GM18498 (cell line): Measurements from ENCODE around the gene CDK18.
"Not testable (repeated sequence)": the region's sequence is repeated elsewhere in the genome, so short reads cannot be mapped to it uniquely, and the experiment has no call there.

Experiments
- ATAC-seq: cut with Tn5 transposase; IDR thresholded peaks from one replicate; pipeline ENCODE4 v1.9.1; 2021; ENCODE audit warnings: mild to moderate bottlenecking, moderate library complexity; ENCODE audit not compliant: unreplicated experiment

Gene CDK18

DNA sequence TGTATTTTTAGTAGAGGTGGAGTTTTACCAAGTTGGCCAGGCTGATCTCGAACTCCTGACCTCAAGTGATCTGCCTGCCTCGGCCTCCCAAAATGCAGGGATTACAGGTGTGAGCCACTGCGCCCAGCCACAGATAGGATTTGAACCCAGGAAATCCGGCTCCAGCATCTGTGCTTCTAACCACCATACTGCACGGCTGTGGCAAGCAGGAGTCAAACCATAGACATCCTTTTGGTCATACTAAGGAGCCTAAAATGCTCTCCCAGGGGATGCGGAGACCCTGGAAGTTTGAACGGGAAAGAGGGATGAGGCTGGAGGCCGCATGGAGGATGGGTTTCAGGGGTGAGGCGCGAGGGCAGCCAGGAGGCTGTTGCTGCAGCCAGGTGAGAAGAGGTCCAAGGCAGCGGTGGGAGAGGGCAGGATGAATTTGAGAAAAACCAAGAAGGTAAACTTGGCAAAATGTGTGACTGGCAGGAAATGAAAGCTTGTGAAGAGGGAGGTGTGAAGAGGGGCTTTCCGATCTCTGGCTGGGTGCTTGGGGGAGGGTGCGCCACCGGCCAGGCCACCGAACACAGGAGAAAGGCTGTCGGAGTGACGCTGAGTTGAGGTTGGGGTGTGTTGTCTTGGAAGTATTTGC is 24.0 kb upstream of the CDK18 start:
- peak; percentile 75 for ATAC-seq

DNA sequence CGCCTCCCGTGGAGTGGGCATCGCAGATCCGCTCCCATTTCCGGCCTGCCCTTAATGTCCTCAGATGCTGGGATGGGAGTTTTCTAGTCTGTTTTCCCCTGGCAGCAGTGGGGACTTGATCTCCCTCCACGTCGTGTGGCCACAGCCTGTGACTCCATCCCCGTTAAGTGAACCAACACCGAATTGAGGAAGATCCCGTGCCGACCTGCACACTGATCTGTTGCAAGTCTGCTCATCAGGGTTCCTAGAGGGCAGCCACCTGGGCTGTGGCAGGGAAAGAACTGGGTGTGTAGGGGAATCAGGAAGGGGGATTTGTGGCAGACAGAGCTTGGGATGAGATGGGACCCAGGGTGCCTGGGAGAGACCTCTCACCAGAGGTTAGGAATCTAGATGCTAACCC is 23.3 kb upstream of the CDK18 start:
- ATAC-seq: peak; percentile 13

DNA sequence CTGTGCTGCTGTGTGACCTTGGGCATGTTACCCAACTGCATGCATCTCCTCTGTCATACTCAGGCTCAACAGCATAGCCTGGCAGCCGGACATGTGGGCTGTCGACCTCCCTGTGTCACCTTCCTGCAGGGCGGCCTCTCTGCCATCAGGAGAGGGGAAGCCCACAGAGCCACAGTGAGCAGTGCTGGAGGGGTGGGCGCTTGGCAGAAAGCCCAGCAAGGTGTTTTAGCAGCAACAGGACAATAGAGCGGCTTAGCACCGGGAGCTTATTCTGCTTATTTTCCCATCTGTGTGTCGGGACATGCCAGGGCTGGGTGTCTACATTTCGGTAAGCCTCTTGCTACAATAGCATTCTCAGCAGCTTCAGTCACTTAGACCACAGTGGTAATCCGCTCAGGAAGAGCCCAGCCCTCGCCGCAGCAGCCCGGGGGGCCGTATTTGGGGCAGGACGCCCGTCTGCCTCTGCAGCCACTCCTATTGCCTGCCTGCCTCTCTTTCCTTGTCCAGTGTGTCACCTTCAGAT is 22.8 kb upstream of the CDK18 start:
- no peak for ATAC-seq

DNA sequence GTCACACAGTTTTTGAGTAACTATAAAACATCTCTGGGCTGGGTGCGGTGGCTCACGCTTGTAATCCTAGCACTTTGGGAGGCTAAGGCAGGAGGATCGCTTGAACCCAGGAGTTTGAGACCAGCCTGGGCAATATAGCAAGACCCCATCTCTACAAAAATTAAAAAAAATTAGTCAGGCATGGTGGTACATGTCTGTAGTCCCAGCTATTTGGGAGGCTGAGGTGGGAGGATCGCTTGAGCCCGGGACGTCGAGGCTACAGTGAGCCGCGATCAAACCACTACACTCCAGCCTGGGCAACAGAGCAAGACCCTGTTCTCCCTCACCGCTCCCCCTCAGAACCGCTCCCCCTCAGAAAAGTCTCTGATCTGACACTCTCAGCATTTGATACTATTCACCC is 21.9 kb upstream of the CDK18 start:
- ATAC-seq: not testable (repeated sequence)

DNA sequence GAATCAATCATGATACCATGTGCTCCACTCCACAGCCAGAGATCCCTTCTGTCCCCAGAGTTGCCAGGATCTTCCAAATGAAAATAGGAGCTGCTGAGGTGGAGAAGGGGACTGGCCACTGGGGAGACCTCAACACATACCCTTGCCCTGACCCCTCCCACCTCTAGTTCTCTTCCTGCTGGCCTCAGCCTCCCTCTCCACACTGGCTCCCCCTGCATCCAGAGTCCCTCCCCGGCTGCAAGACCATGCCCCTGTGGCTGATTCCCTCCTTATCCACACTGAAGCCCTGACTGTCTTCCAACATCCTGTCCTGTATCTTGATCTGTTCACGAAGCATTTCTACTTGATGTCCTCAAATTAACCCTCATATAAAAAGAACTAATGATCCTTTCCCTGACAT is 21.1 kb upstream of the CDK18 start:
- no peak for ATAC-seq

DNA sequence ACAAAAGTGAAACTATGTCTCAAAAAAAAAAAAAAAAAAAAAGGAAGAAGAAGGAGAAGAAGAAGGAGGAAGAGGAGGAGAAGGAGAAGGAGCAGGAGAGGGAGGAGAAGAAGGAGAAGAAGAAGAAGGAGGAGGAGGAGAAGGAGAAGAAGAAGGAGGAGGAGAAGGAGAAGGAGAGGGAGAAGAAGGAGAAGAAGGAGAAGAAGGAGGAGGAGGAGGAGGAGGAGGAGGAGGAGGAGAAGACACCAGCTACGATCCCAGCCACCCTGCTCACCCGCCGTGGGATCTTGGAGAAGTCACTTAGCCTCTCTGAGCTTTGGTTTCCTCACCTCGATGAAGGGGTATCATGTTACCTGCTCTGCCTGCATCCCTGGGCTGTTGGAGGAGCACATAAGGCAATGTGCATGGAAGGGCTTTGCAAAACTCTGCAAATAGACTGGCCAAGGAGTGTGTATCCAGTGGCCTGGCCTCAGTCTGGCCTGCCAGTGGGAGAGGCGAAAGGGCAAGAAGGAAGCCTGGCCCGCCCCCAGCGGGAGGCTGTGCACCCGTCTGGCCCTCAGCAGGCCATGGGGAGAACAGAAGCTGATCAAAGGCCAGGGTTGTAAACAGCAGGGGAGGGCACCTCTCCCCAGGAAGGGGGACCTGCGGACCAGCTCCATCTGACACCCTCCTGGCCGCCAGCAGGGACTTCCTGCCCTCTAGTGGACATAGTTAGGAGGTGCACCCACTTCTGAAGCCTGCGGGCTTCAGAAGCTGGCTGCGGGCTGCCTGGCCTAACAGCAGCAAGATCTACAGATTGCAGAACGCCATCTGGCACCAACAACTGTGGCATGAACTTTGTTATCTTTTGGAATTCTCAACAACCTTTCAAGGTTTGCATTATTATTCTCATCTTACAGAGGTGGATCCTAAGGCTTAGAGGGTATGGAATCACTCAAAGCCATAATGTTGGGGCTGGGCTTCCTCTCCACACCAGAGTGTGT is 19.2 kb upstream of the CDK18 start:
- peak; percentile 52 for ATAC-seq

DNA sequence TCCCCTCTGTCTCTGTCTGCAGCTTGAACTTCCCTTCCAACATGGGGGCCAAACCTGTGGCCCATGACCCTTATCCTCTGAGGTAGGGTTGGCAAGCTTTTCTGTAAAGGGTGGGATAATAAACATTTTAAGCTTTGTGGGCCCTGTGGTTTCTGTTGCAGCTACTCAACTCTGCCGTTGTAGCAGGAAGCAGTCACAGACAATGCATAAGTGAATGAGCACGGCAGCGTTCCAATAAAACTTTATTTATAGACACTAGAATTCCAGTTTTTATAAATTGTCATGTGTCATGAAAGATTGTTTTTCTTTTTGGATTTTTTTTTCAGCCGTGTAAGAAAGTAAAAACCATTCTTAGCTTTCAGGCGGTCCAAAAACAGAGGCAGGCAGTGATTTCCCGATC is 18.2 kb upstream of the CDK18 start:
- ATAC-seq: no peak

DNA sequence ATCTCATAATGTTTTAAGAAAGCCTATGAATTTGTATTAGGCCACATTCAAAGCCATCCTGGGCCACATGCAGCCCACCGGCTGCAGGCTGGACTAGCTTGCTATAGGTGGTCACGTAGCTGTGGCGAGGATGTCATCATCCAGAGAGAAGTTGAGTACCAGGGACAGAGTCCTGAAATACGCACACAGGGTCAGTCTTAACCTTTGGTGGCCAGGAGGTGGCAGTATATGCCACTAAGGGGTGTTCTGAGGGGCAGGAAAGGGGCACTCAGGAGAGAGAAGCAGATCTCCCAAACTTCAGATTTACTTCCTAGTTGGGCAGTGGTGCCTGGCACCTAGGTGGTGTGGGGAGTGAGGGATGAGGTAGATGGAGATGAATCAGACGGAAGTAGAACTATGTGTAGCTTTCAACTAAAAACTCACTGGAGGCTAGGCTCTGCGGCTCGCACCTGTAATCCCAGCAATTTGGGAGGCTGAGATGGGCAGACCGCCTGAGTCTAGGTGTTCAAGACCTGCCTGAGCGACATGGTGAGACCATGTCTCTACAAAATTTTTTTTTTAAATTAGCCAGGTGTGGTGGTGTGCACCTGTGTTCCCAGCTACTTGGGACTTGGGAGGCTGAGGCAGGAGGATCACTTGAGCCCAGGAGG is 16.3 kb upstream of the CDK18 start:
- no peak for ATAC-seq

DNA sequence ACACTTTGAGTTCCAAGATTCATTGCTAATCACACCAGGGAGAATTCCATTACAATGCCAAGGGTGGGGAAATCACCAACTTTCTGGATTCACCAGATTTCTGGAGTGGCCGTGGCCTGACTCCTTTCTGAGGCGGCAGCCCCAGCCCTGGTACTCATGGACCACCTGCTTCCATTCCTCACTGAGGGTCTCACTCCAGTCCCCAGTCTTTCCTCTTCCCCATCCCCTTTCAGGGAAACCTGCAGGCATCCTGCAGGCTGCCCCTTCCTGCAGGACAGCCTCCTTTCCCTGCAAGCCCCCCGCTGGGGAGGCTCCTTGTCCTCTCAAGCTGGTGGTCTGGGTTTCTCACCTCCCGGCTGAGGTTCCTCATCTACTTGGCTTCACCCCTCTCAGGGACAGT is 12.7 kb upstream of the CDK18 start:
- no peak for ATAC-seq

DNA sequence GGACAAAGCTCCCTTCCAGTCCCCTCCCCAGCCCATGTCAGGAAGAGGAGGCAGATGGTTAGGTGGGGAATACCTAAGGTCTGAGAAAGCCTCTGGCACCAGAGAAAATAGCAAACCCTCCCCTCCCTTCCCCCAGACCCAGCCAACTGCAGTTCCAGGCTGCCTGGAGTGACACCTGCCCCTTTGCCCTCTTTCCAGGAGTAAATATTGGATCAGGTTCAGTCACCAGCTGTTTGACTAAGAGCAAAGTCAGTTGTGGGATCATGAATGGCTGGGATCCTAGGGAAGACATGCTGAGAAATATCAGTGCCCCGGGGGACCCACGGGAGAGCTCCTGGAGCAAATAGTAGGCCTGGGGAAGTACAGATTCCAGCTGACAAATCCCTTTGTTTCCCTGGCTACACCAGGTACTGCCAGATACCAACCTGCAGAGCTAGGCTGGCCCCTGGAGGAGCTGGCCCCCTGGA is 12.2 kb upstream of the CDK18 start:
- no peak for ATAC-seq

DNA sequence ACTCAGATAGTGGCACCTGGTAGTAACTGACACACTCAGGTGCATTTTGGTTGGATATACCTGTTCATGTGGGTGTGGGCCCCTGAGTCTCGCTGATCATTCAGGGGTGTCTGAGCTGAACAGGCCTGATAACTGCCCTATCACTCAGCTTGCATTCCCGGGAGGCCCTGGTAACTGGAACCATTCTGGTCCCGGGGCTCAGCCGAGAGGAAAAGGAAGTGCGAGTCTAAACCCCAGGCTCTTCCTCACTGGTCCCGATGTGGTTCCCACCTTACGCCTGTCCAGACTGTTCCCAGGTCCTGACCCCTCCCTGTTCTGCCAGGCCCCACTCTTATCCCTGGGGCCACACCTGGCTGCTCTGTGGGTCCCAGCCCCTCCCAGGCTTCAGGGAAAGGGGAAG is 11.7 kb upstream of the CDK18 start:
- no peak for ATAC-seq

DNA sequence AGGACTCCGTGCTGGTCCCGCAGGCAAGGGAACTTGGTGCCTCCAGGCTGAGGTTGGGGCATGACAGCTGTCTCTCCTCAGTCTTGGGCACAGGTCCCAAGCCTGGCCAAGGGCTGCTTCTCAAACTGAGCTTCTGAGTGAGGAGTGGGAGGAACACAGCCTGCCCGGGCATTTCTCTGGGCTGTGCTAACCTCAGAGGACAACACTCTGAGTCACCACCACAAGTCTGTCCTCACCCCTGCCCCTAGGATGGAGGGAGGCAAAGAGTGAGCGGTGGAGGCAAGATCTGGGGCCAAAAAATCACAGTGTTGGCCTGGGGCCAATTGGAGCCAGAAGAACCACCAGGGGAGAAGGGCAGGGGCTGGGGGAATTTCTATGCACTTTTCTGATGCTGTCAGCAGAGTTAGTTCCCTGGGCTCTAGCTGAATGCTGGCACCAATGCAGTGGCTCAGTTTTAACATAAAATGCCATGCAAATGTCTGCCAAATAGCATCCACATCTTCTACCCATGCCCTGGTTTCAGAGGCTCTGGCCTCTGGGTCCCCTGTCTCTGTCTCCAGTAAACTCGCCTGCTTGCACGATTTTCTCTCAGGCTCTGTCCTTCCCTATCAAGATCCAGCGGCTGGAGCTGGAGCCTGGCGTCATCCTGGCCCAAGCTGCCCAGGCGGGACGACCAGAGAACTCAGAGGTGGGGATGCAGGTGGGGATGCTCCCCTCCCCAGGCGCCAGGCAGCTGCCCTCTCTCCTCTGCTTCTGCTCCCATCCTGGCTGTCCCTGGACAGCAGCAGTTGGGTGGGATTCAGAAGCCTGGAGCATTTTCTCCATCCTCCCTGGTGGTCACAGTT is 11.0 kb upstream of the CDK18 start:
- ATAC-seq: no peak

DNA sequence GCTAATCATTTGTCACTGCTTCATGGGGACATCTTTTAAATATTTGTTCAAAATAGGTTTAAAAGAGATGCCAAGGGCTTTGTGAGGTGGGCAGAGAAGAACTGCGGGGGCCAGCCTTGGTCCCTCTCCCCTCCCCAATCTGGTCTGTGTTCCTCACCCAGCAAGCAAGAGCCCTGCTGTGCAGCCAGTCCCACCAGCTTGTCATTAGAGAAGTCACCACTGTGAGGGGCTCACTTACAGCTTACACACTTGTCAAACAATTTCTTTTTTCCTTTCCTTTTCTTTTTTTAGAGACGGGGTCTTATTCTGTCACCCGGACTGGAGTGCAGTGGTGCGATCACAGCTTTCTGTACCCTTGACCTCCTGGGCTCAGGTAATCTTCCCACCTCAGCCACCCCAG is 10.4 kb upstream of the CDK18 start:
- no peak for ATAC-seq

DNA sequence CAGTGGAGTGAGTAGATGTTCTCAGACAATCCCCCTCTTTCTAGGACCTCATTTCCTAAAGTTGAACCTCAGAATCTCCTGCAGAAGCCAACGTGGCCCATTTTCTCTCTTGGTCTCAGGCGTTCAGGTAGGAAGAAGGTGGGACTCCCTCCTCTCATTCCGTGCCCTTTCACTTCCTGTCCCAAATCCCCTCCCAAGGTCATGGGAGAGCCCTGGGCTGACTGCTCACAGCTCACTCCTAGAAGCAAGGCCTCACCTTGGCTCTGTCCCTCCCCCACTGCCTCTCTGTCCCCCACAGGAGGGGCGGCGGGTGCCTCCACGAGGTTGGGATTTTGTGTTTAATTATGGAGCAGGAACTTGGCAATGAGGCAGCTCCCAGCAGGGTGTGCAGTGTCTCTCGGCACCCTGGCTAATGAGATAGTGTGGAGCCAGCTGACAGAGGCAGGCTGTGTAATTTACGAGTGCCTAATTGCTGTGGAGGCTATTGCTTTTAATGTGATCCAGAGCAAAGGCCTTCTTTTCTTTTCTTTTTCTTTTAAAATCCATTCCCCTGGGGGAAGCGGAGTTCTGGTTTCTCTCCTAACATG is 9.1 kb upstream of the CDK18 start:
- ATAC-seq: no peak

DNA sequence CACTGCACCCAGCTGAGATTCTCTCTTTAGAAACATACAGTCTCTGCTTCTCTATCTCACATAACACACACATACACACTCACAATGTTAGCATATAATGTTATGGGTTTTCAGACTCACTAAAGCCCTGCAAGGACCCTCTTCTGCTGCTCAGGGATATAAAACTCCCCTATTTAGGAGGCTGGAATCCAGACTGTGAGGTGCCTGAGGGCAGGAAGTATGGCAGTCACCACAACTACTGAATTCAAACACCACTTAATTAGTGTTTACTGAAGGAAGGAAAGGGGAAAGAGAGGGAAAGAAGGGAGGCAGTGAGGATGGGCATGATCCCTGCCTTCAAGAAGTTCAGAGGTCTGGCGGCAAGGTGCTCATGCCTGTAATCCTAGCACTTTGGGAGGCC is 7.8 kb upstream of the CDK18 start:
- no peak for ATAC-seq

DNA sequence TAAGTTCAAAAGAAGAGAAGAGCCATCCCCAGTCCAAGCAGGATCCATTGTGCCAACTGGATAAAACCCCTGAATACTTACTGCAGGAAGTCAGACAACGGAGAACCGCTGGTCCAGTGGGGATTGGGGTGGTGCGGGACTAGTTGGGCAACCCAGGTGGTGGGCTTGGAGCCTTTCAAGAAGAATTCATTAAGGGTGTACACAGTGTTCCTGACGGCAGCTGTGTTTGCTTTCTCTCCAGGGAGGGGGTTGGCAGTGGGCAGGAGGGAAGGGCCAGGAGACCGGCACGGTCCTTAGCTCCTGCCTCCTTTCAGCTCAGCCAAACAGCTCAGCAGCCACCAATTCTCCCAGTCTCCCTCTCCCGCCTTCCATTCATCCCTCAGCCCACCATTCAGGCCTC is 7.1 kb upstream of the CDK18 start:
- ATAC-seq: no peak

DNA sequence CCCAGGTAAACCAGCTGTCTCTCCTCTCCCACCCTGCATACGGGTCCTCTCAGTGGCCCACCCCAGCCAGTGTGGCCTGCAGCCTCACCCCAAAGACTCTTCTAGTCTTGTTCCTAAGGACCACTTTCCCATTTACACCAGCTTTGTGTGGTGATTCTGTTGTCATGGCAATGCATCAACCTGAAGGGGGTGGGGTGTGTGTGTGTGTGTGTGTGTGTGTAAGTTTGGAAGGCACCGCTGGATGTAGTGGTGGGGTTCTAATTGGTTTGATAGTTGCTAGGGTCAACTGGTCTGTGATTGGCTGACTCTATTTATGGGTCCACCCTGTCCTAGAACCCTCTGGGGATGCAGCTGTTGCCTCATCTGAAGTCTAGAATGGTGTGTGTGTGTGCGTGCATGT is 4.7 kb upstream of the CDK18 start:
- ATAC-seq: no peak

DNA sequence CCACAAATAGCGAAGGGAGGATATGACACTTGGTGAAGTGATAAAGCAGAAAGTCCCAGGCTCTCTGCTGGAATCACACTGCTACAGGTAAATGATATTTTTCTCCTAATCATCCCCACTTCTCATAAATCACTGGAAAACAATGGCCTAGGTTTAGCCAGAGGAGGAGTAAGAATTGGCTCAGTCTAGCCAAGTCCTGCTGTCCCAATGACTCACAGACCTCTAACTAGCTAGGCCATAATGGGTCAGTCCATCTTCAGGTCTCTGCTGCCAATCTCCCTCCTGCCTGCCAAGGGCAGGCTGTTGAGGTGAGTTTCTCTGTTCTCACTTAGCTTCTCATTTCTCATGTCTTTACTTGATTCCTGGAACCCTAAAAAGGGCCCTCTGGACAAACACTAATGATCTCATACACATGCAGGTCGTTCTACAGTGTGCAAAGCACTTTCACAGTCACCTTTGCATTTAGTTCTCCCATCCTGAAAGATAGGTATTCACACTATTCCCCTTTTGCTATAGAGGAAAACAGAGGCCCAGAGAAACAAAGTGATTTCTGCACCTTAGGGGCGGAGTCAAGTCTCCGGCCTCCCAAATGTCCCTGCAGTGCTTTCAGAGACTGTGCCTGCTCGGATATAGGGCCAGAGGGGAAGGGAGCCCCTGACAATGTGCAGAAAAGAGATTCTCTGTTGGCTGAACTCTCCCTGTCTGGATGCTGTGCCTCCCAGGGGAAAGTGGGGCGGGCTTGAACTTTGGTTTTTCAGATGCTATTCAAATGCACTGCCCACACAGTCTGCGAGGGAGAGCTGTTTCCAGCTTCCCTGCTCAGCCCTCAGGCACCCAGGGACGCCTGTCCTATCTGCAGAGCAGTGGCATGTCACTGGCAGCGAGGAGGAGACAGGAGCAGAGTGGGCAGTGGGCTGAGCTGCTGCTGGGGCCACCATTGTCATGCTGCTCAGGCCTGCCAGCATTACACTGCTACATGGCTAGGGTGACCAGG is 3.9 kb upstream of the CDK18 start:
- no peak for ATAC-seq
